GM21529 (cell line): ENCODE results near the gene POLR3A.
"Not testable (repeated sequence)": the region's sequence is repeated elsewhere in the genome, so short reads cannot be mapped to it uniquely, and the experiment has no call there.

Source experiments
- ATAC-seq: cut with Tn5 transposase; IDR thresholded peaks from one replicate; pipeline ENCODE4 v1.9.1; 2021; ENCODE audit not compliant: unreplicated experiment

Gene POLR3A

GRCh38 chr10:78025685-78026364 is 3.5 kb downstream of the POLR3A start:
- ATAC-seq, result no peak

GRCh38 chr10:78023741-78024140 is 5.6 kb downstream of the POLR3A start:
- no peak for ATAC-seq

DNA sequence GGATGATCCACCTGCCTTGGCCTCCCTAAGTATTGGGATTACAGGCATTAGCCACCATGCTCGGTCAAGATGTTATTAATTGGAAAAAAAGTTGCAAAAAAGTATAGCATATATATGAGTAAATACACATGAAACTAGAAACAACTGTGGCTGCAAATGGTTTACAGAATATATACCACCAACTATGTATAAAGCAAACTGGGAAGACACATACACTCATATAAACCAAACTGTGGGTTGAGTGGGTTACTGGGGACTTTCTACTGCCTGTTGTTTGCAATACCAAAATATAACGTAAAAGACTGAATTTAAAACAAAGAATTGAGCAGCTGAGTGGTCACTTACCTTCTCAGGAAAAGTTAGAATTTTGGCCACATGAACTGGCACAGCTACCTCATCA is 8.1 kb downstream of the POLR3A start:
- ATAC-seq, result no peak

DNA sequence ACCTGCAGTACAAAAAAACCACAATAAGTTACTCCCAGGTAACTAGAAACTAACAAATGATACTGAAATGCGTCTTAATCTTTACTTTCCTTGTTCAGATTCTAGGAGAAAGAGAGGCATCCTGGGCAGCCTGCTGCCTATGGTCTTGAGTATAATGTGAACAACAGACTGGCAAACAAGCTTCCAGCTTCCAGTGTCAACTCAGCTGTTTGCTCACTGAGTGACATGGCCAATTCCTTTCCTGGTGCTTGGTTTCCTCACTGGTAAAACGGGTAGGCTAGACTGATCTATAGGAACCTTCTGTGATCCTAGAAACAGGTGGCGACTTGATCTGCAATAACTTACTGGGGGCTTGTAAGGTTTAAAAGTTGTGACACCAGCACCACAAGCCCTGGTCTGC is 10.1 kb downstream of the POLR3A start:
- ATAC-seq, result no peak

DNA sequence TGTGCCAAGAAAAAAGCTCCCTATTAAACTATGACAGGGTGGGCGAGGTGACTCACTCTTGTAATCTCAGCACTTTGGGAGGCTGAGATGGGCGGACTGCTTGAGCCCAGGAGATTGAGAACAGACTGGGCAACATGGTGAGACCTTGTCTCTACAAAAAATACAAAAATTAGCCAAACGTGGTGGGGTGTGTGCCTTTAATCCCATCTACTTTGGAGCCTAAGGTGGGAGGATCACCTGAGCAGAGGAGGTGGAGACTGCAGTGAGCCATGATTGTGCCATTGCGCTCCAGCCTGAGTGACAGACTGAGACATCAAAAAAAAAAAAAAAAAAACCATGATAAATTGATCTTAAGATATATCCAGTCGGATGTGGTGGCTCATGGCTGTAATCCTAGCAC is 11.5 kb downstream of the POLR3A start:
- no peak for ATAC-seq

- no peak for ATAC-seq
Measured at GRCh38 chr10:78015546-78015945, 13.8 kb downstream of the POLR3A start.

DNA sequence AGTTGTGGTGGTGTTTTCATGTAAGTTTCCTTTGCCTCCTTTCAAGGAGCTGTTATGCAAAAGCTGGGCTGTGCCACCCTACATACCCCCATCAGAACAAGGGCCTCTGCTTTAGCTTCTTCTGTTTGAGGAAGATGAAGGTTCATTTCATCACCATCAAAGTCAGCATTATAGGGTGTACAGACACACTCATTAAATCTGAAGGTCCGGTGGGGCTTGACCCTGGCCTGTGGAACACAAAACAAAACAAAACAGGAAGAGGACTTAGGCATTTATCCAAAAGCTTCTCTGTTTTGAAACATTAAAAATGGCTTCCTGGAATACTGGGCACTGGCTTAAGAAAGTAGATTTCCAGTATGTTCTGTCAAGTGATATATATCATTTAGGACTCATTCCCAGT is 15.8 kb downstream of the POLR3A start:
- ATAC-seq, result no peak

GRCh38 chr10:78011065-78011464 is 18.2 kb downstream of the POLR3A start:
- no peak for ATAC-seq

GRCh38 chr10:78010278-78010677 is 19.0 kb downstream of the POLR3A start:
- no peak for ATAC-seq

DNA sequence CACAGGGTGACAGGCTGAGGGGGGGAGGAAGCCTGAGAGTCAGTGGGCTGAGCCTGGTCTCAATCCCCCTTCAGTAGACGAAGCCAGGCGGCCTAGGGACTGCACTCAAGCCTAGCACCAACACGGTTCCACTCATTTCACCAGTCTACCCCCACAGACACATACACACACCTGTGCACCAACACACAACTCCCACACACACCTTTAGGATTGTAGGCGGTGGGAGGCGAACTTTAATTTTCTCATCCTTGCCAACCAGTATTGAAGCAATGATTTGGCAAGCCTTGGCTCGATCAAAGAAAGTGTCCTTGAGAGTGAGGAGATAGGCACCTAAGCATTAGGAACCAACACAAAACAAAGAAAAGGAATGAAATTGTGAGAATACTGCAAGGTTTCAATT is 19.7 kb downstream of the POLR3A start:
- no peak for ATAC-seq

GRCh38 chr10:78007172-78007571 is 22.1 kb downstream of the POLR3A start:
- ATAC-seq, result no peak

DNA sequence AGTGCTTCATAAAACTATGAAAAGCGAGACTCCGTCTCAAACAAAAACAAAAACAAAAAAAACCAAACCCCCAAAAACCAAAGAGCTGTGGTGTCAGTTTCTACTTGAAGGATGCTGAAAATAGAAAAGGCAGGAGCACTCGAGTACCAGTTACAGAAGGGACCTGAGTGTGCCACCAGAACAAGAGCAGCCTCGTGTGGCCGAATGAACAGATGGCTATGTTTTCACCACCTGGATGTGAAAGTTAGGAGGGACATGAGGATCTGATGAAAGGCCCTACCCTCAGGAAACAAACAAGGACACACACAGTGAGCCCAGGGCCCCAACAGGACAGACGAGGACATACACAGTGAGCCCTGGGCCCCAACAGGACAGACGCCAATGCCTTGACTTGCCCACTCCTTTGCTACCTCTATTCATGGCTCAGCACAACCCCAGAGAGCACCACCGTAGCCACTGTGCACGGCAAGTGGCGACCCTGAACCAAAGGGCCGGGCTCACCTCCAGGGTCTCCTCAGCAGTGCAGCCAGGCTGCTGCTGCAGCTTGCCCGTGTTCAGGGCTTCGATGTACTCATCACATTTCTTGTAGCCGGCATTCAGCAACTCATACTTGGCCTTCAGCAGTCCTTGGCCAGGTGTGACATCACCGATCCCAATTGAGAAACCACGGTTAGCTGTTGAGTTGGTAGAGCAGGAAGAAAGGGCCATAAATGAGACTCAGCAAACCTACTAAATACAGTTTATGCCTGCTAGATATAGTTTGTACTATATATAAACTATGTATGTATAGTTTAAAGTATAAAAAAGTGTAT is 24.9 kb downstream of the POLR3A start:
- ATAC-seq, result no peak

DNA sequence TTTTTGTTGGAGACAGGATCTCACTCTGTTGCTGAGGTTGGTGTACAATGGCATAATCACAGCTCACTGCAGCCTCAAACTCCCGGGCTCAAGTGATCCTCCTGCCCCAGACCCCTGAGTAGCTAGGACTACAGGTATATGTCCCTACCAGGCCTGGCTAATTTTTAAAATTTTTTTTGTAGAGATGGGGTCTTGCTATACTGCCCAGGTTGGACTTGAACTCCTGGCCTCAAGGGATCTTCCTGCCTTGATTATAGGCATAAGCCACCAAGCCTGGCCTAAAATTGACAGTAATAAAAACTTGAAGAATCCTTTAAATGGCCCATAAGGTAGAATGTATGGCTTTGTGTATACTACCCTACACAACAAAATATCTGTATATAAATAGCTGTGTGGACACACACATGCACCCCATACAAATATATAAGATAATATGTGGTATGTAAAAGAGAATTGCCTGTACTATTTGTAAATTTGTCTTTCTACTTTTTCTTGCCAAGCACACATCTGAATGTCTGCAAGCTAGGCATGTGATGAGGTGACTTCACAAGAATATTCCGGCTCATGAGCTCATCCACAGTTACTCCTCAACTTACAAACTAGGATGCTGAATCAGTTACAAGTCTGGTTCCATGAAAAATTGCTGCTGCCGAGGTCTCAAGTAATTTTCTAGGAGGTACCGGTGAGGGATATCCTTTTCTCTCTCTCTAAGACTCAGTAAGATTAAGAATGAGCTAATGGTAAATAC is 26.6 kb downstream of the POLR3A start:
- no peak for ATAC-seq

GRCh38 chr10:78000956-78001472 is 28.3 kb downstream of the POLR3A start:
- ATAC-seq, result no peak

DNA sequence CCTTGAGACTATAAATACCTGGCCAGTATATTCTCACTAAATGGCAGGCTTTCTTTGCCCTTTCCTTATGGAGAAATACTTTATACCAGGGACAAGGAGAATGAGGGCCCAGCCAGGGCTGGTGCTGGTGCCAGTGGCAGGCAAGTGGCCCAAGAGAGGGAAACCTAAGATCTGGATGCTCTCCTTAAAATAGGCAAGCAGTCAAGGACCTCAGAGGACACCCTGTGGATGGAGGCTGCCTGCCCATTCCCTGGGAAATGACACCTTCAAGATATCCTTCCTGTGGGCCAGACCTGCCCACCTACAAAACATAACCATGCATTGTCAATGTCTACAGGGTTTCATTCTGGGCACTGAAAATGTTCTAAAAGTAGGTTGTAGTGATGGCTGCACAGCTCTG is 29.1 kb downstream of the POLR3A start:
- no peak for ATAC-seq

- ATAC-seq, result not testable (repeated sequence)
Measured at GRCh38 chr10:77998780-77999179, 30.5 kb downstream of the POLR3A start.

DNA sequence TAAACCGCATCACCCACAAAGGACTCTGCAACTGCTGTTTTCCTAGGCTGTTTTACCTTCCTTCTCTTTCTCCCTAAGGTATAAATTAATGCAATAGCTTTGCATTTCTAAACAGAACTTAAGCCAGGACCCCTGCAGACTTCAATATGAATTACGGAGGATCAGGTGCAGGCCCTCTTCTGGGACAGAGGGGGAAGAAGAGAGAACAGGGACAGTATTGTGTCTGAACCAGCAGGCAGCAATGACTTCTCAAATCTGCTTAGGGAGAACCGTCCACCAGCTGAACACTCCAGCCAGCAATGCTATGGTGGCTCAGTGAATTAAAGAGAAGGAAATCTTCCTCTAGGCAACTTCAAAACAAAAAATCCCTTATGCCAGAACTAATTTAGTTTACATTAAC is 35.7 kb downstream of the POLR3A start:
- no peak for ATAC-seq

GRCh38 chr10:77989081-77989724 is 40.1 kb downstream of the POLR3A start:
- no peak for ATAC-seq

- no peak for ATAC-seq
Measured at GRCh38 chr10:77987671-77988255, 41.6 kb downstream of the POLR3A start.

DNA sequence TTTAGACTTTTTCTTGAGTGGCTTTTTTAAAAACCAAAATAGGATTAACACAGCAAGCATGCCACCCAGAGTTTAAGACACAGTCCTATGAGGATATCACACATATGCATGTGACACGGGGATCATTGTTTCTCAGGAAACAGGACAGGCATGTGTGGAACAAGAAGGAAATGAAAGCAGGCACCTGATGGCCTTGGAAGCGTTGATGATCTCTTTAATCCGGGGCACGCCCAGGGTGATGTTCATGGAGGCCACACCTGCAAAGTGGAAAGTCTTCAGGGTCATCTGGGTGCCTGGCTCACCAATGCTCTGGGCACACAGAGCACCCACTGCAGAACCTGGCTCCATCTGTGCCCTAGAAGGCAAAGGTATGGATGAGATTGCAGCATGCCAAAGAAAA is 44.3 kb downstream of the POLR3A start:
- no peak for ATAC-seq
